NCI-H1436 (cell line): Measurements from ENCODE around the gene NRM.
A peak's percentile ranks its signal among the peaks of the same experiment; 100 is the strongest.

ENCODE experiments used
- DNase-seq: peaks from one replicate; lab custom pipeline; 2025; lab: John Stamatoyannopoulos, UW

Gene NRM

DNA sequence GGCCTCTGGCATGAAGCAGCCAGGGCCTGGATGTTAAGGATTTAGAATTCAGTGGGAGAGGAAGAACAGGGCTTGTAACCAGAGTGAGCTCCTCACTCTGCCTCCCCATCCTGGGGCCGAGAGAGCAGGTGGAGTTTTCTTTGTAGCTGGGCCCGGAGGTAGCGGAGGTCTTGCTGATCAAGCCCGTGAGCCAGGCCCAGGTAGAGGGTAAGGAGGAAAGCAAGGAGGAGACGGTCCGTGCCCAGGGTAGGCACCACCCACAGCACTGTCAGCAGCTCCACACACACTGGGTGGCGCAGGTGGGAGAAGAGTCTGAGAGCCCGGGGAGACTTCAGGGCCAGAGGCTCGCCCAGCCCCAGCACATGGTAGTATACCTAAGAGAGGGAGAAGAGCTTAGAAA lies 2.2 kb downstream of the NRM start:
- DNase-seq = no peak

DNA sequence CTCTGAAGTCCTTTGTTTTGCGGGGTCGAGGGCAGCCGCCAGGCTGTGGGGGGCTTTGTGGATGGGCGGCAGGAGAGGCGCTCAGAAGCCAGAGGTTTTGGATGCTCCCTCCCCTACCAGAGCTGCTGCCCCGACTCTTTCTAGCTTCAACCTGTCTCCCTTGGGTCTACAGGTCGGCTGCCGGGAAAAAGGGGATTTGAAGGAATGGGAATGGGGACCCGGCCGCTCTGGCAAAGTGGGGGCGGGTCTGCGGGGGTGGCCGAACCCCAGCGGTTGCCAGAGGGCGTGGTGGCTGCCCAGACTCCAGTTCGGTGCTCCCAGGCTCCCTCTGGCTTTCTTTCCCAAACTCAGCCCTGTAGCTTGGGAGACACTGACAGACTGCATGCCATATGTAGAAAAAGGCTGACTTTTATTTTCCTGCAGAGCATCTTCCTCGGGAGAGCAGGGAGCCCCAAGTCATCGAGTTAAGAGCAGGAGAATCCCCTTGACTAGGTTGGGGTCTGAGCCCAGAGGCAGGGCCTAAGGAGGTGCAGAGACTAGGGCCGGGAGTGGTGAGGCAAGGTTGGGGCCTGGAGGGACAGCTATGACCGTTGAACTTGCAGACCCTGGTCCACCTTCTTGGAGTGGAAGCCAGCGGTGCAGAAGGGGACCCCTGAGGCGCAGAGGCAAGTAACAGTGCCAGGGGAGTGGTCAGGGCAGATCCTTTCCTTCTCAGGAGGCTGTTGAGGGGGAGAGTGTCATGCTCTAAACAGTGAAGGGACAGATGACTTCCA lies 2.9 kb downstream of the NRM start:
- DNase-seq = no peak

GRCh38 chr6:30686908-30687658 lies 3.7 kb downstream of the NRM start:
- DNase-seq = peak; percentile 99

DNA sequence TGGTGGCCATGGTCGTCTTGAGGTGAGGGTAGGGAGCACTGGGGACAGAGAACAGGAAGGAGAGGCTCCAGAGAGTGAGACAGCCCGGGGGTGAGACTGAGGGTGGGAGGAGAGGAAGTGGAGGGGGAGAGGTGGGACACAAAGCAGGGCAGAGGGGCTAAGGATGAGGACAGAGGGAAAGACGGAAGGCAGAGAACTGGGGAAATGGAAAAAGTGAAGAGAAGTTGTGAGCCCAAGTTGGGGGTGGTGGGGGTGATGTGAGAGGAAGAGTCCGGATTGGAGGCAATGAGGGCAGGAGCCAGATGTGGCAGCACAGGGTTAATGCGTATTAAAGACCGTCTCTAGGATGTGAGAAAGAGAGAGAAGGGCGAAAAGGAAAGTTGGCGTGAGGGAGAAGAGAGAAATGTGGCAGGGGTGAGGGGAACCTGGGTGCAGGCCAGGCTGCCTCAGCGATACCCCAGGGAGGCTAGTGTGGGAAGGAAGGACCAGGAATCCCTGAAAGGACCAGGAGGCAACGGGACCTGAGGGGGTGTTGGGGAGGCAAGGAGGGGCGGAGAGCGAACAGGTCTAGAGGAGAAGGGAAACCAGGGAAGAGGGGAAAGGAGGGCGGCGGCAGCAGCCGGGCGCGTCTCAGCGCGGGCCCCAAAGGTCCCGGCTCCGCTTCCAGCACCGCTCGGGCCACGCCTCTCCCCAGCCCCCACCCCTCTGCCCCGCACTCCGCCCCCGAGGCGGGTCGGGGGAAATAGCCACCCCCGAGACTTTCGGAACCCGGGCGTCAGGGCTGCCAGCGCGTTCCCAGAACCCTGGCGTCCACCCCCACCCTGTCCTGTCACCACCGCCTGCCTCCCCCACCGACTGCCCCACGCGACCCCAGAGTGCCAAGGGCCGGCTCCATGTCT lies 4.5 kb downstream of the NRM start, which contains the start of gene PPP1R18:
Gene PPP1R18, minus strand, starts transcription at position 637 of the 899 bp plus-strand sequence. Its CDS starts 627 bp downstream, at position 10.
- peak; percentile 47 for DNase-seq

DNA sequence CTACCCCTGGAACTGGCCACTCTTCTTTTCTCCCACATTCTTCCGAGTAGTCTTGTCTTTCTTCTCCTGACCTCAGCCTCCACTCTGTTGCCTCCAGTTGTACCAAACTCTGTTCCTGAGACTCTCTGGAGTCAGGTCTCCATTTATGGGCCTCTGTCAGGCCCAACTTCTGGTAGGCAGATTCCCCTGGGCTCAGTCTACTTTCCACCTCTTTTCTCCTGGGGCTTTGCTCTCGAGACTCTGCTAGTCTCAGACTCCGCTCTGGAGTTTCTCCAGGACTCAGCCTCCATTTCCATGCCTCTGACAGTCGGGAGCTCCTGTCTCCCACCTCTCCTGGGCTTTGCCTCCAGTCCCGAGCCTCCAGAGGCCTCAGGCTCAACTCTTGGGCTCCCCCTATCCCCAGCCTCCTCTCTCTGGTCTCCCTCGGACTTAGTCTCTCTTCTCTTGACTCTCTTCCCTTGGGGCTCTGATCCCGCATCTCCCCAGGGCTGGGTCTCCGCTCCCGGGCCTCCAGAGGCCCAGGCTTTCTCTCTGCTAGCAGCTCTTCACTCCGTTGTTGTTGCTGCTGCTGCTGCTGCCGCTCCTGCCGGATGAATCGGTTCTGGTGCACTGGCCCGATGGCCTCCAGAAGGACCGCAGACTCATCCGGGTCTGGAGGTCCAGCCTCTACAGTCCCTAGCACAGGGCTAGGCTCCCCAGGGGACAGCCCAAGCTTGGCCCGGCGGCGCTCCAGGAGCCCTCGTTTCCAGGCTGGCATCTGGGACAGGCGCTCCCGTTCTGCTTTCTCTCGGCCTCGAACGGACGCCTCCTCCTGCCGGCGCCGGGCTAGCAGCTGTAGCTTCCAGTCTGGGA lies 5.4 kb downstream of the NRM start:
- no peak for DNase-seq

- no peak for DNase-seq
These were observed 6.2 kb downstream of the NRM start for GRCh38 chr6:30684386-30685156.

DNA sequence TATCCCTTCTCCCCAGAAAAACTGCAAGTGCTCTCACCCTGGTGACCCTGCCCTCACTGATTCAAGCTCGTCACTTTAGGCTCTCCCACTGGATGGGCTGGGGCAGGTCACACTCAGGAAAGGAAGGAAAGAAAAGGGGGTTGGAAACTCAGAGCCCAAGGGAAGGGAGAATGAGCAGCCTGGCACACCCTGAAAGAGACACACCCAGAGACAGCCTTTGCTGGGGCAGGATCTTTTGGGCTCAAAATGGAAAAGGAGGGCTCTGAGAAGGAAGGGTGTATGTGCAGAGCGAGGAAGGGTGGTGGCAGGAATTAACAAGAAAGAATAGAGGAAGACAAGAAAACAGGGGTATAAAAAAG lies 6.8 kb downstream of the NRM start:
- no peak for DNase-seq

DNA sequence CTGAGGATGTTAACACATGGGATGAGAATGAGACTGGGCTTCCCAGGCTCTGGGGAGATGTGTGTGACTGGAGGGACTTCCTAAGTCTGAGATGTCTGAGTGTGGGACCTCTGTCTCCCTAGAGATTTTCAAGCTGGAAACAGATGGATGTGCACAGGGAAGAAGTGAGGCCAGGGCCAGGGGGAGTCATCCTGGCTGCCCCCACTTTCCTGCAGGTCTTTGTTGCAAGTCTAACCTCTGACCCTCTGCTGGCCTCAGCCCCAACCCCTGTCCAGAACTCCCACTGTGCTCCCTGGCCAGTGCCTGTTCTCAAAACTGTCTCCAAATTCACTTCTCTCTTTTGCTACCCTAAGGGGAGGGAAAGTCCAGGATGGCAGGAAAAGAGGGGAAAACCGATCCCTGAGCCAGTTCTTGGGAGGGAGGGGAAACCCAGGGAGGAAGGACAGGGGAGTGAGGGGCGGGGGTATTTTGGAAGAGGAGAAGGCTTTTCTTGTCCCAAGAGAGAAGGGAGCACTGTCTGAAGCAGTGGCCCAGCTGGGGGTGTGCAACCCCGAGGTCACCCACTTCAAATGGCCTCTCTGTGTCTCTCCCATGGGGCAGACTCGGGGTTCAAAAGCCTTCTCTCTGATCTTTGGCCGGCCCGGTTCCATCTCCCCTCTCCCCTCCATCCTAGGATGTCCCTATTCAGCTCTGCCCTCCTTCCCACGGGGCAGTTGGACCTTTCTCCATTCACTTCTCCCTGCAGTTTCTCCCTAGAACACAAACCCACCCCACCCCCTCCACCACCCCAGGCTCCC lies 7.4 kb downstream of the NRM start:
- DNase-seq = no peak

GRCh38 chr6:30682143-30683117 lies 8.4 kb downstream of the NRM start:
- DNase-seq = no peak

- no peak for DNase-seq
These were observed 9.0 kb downstream of the NRM start for GRCh38 chr6:30681766-30682142.

- no peak for DNase-seq
These were observed 10.8 kb downstream of the NRM start for GRCh38 chr6:30679765-30680535.

GRCh38 chr6:30678964-30679726 lies 11.6 kb downstream of the NRM start:
- DNase-seq = peak; percentile 70

GRCh38 chr6:30676660-30677285 lies 14.0 kb downstream of the NRM start:
- DNase-seq = no peak

DNA sequence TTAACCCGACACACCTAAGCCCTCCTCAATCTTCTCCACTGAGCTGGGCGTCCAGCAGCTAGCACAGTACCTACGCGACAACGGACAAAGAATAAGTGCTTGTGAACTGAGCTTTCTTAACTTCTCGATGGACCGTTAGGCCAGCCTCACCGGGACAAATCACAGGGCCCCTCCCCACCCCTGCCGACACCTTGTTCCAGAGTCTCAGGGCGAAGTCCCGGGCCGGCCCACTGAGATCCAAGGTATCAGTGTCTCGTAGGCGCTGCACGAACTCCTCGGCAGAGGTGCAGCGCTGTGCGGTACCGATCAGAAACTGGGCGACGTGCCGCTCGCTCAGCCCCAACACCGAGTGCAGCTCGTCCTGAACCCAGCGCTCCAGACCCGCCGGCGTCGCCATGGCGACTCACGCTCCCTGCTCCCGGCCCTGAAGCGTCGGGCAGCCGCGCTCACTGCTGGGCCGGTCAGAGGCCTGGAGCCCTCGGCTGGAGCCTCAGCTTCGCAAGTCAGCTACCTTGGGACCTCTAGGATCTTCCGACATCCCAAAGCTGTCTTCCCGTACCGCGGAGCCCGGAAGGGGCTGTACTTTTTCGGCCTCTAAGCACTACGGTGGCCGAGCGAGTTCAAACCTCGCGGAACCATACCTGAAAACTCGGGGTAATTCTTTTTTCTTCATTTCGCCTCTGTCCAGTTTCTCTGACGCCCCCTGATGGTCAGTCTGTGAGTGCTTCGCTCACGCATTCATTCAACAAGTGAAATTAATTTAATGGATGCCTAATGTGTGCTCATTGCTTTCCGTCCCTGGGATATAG lies 18.1 kb downstream of the NRM start, which contains the start of gene DHX16:
Gene DHX16, minus strand, starts transcription at position 562 of the 809 bp plus-strand sequence. Its CDS starts 165 bp downstream, at position 397.
- DNase-seq = peak; percentile 91

DNA sequence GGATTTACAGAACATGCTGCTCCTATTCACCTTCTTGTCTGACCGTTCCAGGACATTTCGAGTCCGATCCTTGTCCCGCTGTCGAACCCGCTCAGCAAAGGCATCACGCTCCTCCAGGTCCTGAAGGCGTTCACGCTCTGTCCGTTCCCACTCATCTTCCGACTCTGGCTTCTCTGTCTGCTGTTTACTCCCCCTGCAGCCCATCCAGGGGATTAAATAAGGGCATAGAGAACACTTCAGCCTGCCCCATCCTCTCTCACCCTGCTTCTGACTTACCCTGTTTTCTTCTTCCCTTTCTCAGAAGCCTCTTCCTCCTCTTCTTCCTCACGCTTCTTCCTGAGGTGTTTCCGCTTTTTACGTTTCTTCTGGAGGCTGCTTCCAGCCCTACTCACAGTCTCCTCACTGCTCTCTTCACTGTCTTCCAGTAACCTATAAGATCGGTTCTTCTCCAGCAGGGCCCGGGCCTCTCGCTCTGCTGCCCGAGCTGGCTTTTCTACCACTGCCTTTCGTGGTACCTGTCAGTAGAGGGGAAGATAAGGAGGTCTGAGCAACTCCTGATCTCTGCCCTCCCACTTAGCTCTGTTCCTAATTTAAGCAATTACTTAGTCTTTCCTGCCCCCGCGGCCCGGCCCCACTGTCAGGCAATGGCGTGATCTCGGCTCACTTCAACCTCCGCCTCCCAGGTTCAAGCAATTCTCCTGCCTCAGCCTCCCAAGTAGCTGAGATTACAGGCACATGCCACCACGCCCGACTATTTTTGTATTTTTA lies 19.8 kb downstream of the NRM start:
- no peak for DNase-seq
